IPS DF 4.7 (cell line): ENCODE results near the gene UST.
"Not testable (repeated sequence)": the region's sequence is repeated elsewhere in the genome, so short reads cannot be mapped to it uniquely, and the experiment has no call there.

Experiments used
- DNase-seq: peaks from one replicate; pipeline ENCODE4 v3.0.0-alpha.2; 2013; ENCODE audit warnings: low spot score; ENCODE audit errors: extremely low read depth

Gene UST

GRCh38 chr6:148765898-148766808 is 19.3 kb downstream of the UST start:
- no peak for DNase-seq

GRCh38 chr6:148768646-148769270 is 21.9 kb downstream of the UST start:
- DNase-seq, result no peak

GRCh38 chr6:148769304-148769968 is 22.6 kb downstream of the UST start:
- DNase-seq, result no peak

- DNase-seq, result no peak
These were observed 23.8 kb downstream of the UST start for GRCh38 chr6:148770408-148771211.

- DNase-seq, result no peak
These were observed 24.4 kb downstream of the UST start for GRCh38 chr6:148771212-148771601.

- no peak for DNase-seq
These were observed 25.2 kb downstream of the UST start for GRCh38 chr6:148771896-148772554.

GRCh38 chr6:148775161-148775560 is 28.3 kb downstream of the UST start:
- DNase-seq, result no peak

GRCh38 chr6:148776321-148777308 is 29.8 kb downstream of the UST start:
- no peak for DNase-seq

GRCh38 chr6:148779142-148779562 is 32.3 kb downstream of the UST start:
- no peak for DNase-seq

GRCh38 chr6:148780423-148780822 is 33.6 kb downstream of the UST start:
- not testable (repeated sequence) for DNase-seq

- no peak for DNase-seq
These were observed 34.1 kb downstream of the UST start for GRCh38 chr6:148780918-148781436.

- no peak for DNase-seq
These were observed 43.1 kb downstream of the UST start for GRCh38 chr6:148789948-148790347.

- no peak for DNase-seq
These were observed 43.6 kb downstream of the UST start for GRCh38 chr6:148790404-148790803.

GRCh38 chr6:148790817-148791216 is 44.0 kb downstream of the UST start:
- no peak for DNase-seq

- no peak for DNase-seq
These were observed 44.5 kb downstream of the UST start for GRCh38 chr6:148791372-148791771.

- no peak for DNase-seq
These were observed 46.9 kb downstream of the UST start for GRCh38 chr6:148793721-148794120.

GRCh38 chr6:148794797-148795196 is 48.0 kb downstream of the UST start:
- DNase-seq, result no peak

GRCh38 chr6:148795563-148795962 is 48.7 kb downstream of the UST start:
- DNase-seq, result no peak

- DNase-seq, result no peak
These were observed 52.8 kb downstream of the UST start for GRCh38 chr6:148799647-148800046.
